ENCODE data around the gene LYPD6B. TPM values are rescaled to one million over a fixed set of nuclear protein-coding genes. Genes with fewer than 3 reads are reported as not detected.

The LYPD6B gene
- total RNA-seq, 6 experiments from 2014 or later = 18.3 to 91.5 (median 23.2) TPM

GRCh38 chr2:149180226-149180875 is 141.9 kb downstream of the LYPD6B start:
- Mint-ChIP-seq H3K36me3 (ENCODE audit: low read depth) (peaks cover 5% of the 10 kb centered on the region), H3K4me3 (peak overlapping the region; percentile 67), H3K27me3 (ENCODE audit: insufficient read depth) (no peaks in the 10 kb centered on the region), H3K27ac (peak overlapping the region; percentile 83), H3K9me3 (no peaks in the 10 kb centered on the region), H3K4me1 (ENCODE audit: low read depth) (peaks cover 34% of the 10 kb centered on the region)
- DNase-seq = peak; percentile 20
- no peak for TF ChIP-seq CTCF (IDR thresholded peaks at IDR 0.05)

- Mint-ChIP-seq H3K27ac (no peak overlapping the region), H3K27me3 (ENCODE audit: insufficient read depth) (no peaks in the 10 kb centered on the region), H3K4me1 (ENCODE audit: low read depth) (peaks cover 46% of the 10 kb centered on the region), H3K36me3 (ENCODE audit: low read depth) (peaks cover 11% of the 10 kb centered on the region), H3K4me3 (no peak overlapping the region), H3K9me3 (peaks cover 3% of the 10 kb centered on the region; the same call in 1 of the 2 replicates)
- no peak for DNase-seq
- no peak for TF ChIP-seq CTCF (IDR thresholded peaks at IDR 0.05)
These were observed 144.7 kb downstream of the LYPD6B start for GRCh38 chr2:149183187-149183586.

GRCh38 chr2:149184991-149185390 is 146.5 kb downstream of the LYPD6B start:
- Mint-ChIP-seq H3K27ac (no peak overlapping the region), H3K36me3 (ENCODE audit: low read depth) (peaks cover 6% of the 10 kb centered on the region; the same call in 1 of the 2 replicates), H3K9me3 (peaks cover 3% of the 10 kb centered on the region; the same call in 1 of the 2 replicates), H3K27me3 (ENCODE audit: insufficient read depth) (no peaks in the 10 kb centered on the region), H3K4me1 (ENCODE audit: low read depth) (peaks cover 45% of the 10 kb centered on the region), H3K4me3 (no peak overlapping the region)
- no peak for TF ChIP-seq CTCF (IDR thresholded peaks at IDR 0.05)
- DNase-seq = no peak

- peaks cover 34% of the 10 kb centered on the region for H3K4me1 Mint-ChIP-seq (ENCODE audit: low read depth)
- peaks cover 6% of the 10 kb centered on the region; the same call in 1 of the 2 replicates for H3K36me3 Mint-ChIP-seq (ENCODE audit: low read depth)
- TF ChIP-seq CTCF (IDR thresholded peaks at IDR 0.05) = no peak
- H3K9me3 Mint-ChIP-seq = peaks cover 3% of the 10 kb centered on the region; the same call in 1 of the 2 replicates
- H3K4me3 Mint-ChIP-seq = no peak overlapping the region
- H3K27ac Mint-ChIP-seq = no peak overlapping the region
- no peak for DNase-seq
- no peaks in the 10 kb centered on the region for H3K27me3 Mint-ChIP-seq (ENCODE audit: insufficient read depth)
These were observed 147.5 kb downstream of the LYPD6B start for GRCh38 chr2:149185942-149186490.

GRCh38 chr2:149187057-149187456 is 148.6 kb downstream of the LYPD6B start:
- DNase-seq = no peak
- H3K4me1 Mint-ChIP-seq (ENCODE audit: low read depth) = peaks cover 29% of the 10 kb centered on the region

More at GRCh38 chr2:149187057-149187456, 148.6 kb downstream of the LYPD6B start:
- H3K36me3 Mint-ChIP-seq (ENCODE audit: low read depth) = peaks cover 6% of the 10 kb centered on the region; the same call in 1 of the 2 replicates
- no peak overlapping the region for H3K27ac Mint-ChIP-seq
- H3K4me3 Mint-ChIP-seq = no peak overlapping the region
- H3K27me3 Mint-ChIP-seq (ENCODE audit: insufficient read depth) = no peaks in the 10 kb centered on the region
- TF ChIP-seq CTCF (IDR thresholded peaks at IDR 0.05) = no peak
- peaks cover 3% of the 10 kb centered on the region; the same call in 1 of the 2 replicates for H3K9me3 Mint-ChIP-seq

Measured in HFFc6 (cell line).